HG03439 (cell line): Measurements from ENCODE around the gene HEG1.
A peak's percentile ranks its signal among the peaks of the same experiment; 100 is the strongest.

ENCODE experiments used
- ATAC-seq: cut with Tn5 transposase; IDR thresholded peaks from one replicate; pipeline ENCODE4 v1.9.1; 2021; ENCODE audit warnings: mild to moderate bottlenecking, moderate library complexity; ENCODE audit not compliant: unreplicated experiment

HEG1 gene

GRCh38 chr3:125050488-125051090, 5.2 kb downstream of the HEG1 start:
- no peak for ATAC-seq

DNA sequence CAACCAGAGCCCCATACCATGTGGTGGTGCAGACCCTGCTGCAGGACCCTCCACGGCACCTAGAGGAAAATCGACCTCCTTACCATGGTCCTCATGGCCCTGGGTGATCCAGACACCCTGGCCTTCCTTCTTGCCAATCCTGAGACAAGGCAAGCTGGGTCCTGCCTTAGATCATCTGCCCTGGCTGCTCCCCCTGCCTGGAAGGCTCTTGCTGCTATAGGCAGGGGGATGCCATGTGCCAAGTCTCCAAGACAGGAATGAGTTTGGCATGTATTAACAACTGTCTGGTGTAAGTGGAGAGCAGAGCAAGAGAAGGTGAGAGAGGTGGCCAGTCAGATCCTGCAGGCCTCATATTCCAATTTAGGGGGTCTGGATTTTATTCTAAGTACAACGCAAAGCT, 7.5 kb downstream of the HEG1 start:
- no peak for ATAC-seq

DNA sequence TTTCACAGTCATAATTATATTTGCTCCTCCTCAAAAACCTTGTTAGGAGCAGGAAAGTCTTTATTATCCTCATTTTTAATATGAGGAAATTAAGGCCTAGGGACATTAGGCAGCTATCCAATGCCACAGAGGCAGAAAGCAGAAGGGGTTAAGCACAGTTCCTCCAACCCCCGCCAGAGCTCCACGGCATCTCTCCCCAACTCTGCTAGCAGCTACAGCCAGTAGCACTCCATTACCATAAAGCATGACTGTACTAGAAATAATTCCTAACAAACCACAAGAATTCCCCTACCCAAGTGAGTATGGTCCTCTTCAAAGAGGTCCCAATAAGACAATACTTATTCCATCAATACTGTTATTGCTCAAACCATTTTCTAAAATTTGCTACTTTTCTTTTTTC, 9.8 kb downstream of the HEG1 start:
- no peak for ATAC-seq

DNA sequence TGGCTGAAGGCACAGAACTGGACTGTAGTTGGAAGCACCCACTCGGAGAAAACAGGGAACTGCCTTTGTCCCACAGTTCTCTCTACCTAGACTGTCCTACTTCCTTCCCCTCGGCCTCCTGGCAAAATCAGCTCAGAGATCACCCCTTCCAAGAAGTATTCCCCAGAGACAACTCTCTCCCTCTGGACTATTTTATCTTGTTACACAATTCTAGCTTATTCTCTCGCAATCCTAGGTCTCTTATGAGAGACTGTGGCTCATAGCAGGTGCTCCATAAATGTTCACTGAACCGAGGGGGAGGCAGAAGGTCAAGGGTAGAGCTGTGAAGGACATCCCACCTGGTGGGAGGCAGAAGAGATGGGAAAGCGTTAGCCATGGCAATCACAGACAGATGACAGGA, 10.6 kb downstream of the HEG1 start:
- no peak for ATAC-seq

GRCh38 chr3:125043599-125044151, 12.1 kb downstream of the HEG1 start:
- ATAC-seq: no peak

GRCh38 chr3:125042725-125043406, 12.9 kb downstream of the HEG1 start:
- ATAC-seq: no peak

- ATAC-seq: no peak
These were observed 16.4 kb downstream of the HEG1 start for GRCh38 chr3:125039131-125040100.

DNA sequence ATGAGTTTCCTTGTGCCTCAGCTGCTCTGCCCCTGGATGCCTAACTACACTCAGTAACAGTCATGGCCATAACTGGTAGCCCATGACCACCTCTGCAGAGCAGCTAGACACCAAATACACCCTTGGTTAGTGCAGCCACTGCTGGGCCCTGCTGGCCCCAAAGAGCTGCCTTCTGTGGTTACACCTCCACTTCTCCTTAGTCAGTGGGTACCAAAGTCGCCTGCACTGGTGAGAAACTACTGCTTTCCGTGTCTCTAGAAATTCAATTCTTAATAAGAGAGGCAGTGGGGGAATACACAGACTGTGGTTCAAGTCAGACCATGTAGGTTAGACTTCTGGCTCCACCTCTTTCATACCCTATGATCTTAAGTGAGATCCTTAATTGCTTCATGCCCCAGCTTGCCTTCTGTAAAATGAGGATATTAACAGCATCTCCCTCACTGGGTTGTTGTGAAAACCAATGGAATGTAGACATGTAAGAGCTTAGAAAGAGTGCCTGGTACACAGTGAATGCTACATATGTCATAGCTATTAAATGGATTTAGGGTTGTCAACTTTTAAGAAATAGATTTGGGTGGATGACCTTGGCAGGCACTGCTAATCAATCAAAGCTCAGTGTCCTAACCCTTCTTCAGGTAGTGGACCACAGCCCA, 18.2 kb downstream of the HEG1 start:
- ATAC-seq: no peak

GRCh38 chr3:125035217-125035616, 20.6 kb downstream of the HEG1 start:
- peak; percentile 77 for ATAC-seq

DNA sequence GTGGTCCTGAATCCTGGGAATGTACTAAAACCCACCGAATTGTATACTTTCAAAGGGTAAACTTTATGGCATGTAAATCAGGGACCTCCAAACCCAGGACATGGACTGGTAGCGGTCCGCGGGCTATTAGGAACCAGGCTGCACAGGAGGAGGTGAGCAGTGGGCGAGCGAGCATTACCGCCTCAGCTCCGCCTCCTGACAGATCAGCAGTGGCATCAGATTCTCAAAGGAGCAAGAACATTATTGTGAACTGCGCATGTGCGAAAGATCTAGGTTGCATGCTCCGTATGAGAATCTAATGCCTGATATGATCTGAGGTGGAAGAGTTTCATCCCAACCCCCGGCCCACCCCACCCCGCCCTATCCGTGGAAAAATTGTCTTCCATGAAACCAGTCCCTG, 22.2 kb downstream of the HEG1 start:
- ATAC-seq: no peak

GRCh38 chr3:125033135-125033534, 22.7 kb downstream of the HEG1 start:
- no peak for ATAC-seq

DNA sequence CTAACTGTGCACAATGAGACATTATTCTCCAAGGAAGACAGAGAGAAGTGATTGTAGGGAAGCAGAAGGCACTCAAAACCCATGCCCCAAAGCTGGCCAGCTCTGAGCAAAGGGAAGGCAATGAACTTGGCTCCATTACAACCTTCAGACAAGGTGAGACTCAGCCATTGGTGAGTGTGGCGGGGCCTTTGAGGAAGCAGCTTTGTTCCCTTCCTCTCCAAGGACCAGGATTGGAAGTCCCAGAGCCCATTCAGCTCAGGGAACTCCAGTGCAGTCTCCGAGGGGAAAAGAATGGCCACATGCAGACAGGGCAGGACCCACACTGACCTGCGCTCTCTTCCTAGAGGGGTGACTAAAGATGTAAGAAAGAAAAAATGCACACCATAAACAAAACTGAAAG, 23.1 kb downstream of the HEG1 start:
- no peak for ATAC-seq

DNA sequence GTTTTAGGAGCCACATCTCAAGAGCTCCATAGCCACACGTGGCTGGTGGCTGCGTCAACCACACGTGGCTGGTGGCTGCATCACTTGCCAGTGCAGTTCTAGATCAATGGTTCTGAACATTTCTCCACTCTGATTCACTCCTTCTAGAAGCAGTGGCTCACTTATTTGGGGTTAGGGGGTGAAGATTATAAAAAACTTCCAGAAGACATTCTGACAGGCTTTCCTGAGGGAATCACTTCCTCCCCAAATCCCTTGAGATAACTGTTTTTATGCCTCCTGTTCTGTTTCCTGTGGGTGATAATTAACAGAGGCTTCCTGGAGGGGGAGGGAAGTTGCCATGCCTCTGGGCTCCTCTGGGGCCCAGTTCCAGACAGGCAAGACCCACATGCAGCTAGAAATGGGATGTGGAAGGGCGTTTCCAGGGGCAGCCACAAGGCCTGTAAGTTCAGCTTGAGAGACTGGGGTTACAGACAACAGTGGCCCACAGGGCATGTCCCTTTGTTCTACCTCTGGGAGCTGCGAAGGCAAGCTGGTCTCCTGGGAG, 23.6 kb downstream of the HEG1 start:
- no peak for ATAC-seq

DNA sequence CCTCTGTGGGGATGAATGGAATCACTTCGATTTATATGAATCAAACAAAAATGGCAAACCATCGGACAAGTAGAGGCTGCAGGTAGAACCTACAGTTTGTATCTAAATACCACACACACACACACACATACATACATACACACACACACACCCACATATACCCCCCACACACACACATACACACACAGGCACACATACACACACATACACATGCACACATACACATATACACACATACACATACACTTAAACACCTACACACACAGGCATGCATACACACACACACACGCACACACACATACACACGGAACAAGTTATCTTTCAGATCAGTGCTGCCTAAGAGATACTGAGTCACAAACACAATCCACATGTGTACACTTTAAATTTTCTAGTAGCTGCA, 24.3 kb downstream of the HEG1 start:
- no peak for ATAC-seq

GRCh38 chr3:125028657-125029056, 27.1 kb downstream of the HEG1 start:
- ATAC-seq: no peak

DNA sequence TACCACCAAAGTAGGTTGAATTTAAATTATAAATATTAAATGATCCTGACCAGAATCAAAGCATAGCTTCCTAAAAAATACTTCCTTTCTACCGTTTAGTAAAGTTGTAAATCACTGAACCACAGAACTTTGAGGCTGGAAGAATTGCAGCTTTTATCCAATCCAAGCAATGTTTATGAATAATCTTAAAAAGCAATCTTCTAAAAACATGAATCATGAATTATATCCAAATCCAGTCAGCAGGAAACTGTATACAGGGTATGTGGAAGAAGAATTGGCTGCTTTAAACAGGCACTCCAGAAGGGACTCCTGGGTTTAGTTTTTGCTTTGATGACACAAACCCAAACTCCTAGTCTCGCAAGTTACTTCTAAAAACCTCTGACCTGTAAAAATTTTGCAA, 30.2 kb downstream of the HEG1 start:
- ATAC-seq: no peak

DNA sequence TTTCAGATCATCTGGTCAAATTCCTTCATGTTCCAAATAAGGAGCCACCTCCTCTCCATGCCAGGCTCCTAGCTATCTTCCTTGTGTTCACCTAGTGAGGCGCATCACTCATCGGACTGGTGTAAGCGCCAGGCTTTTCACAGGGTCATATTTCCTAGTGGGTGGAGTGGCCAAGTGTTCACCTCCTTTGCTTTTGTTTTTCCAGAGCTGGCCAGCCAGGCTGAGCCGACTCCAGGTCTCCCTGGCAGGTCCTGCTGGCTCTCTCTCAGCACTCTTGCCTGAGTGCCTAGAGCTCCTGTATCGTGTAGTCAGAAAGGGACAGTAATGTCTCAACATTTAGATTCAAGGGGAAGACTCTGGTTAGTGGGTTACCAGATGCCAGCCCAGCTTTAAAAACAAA, 31.0 kb downstream of the HEG1 start:
- no peak for ATAC-seq

DNA sequence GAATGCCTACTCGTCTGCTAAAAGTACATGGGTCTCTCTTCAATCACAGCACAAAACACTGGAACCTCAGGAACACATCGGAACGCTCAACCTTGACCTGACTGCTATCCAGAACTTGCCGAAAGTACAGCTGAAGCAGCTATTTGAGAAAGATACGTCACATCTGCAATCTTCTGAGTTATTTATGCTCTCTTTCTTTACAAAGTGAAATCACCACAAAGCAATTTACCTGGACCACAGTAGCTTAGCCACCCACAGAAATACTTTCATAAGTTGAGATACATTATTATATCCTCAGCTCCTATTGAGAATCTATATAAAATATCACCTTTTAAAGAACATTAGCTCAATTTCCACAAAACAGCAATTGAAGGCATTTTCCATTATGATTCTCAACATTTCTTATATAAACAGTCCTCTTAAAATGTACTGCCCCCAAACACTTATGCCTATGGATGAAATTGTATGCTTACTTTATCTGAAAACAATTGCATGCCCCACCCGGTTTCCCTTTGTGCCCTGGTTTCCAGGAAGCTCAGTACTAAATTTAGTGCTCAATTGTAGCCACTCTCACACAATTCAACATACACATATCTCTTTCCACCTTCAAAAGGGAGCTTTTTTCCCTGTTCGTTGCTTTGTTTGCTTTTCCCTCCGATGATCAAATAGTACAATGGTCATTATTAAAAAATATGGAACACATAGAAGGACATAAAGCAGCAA, 31.8 kb downstream of the HEG1 start:
- no peak for ATAC-seq

- no peak for ATAC-seq
These were observed 33.6 kb downstream of the HEG1 start for GRCh38 chr3:125022206-125022605.

- ATAC-seq: no peak
These were observed 36.5 kb downstream of the HEG1 start for GRCh38 chr3:125019271-125019670.
